ENCODE data around the gene AIG1. TPM values are rescaled to one million over a fixed set of nuclear protein-coding genes. Genes with fewer than 3 reads are reported as not detected.

Gene AIG1
- total and polyA plus RNA-seq, 2 of the 4 experiments (the other 2 are of a cell fraction): 21.3 to 27.1 TPM

DNA sequence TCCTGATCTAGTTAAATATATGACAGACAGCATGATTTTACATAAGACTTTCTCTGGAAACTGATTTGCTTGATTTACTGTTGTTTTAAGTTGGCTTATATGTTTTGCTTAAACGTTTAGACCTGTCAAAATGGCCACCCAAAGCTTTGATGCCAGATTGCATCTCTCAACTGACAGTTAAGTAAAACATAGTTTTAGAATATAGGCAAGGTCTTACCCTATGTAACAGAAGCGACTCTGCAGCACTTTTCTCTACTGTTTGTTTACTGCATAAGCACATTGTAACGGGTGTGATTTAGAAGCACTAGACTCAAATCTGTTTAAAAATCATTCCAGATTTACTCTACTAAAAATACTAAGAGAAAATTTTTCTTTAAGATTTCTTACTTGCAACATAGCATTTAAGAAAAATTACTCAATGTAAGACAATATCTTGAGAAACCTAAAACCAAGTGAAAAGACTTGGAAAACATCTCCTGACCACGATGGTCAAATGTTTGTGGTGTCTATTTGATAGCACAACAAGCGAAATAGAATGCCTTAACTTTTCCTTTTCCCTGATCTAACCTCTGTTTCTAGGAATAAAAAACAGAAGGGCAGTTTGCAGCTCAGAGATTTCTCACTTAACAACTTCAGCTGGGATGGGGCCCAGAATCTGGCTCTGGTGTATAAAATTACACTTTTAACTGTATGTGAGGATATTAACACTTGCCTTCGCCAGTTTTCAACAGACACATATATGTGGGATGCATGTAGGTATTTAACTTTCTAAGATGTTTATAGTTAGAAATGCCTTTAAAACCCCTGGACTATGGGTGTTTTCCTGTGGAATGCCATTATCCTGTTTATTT lies 47.4 kb downstream of the AIG1 start:
- no peak overlapping the region for H3K4me2 ChIP-seq (ENCODE audit: low read depth, low read length)

More for the DNA sequence above, 47.4 kb downstream of the AIG1 start:
- no peaks in the 10 kb centered on the region for H3K27me3 ChIP-seq (ENCODE audit: control insufficient read depth, insufficient read depth, low read length)
- no peak overlapping the region for H2AK9ac ChIP-seq (replicated peaks; ENCODE audit: low read depth, low read length, poor library complexity)
- H3K4me1 ChIP-seq (ENCODE audit: control insufficient read depth, insufficient read depth, low read length): peaks cover 11% of the 10 kb centered on the region
- no peak overlapping the region for H2AFZ ChIP-seq (replicated peaks; ENCODE audit: low read length, poor library complexity)
- no peak overlapping the region for H3K14ac ChIP-seq (replicated peaks; ENCODE audit: low read depth, low read length)
- no CpG with 5 or more reads among the region's 6 CpGs for WGBS, 2 experiments (ENCODE audit: extremely low coverage in 2 of 2, insufficient read length in 1 of 2)
- no peak overlapping the region for H3K23ac ChIP-seq (ENCODE audit: low read depth, low read length)
- DNase-seq (no peak), ATAC-seq (ENCODE audit: low read depth) (no peak)
- no peak overlapping the region for H2BK15ac ChIP-seq (ENCODE audit: low read depth, low read length)
- H4K91ac ChIP-seq (ENCODE audit: insufficient read depth, low read depth, low read length): no peak overlapping the region
- dilution Hi-C loops (cut with HindIII; ENCODE audit: low sequenced_read_pairs, unreplicated experiment): no loop called here
- ChIA-PET POLR2A (ENCODE audit: unreplicated experiment) (no interaction called here), CTCF (no interaction called here)
- BruUV-seq (replicated peaks): no TSS peak
- no peak overlapping the region for H2AK5ac ChIP-seq (ENCODE audit: low read depth, low read length)
- no peak overlapping the region for H3K4me3 ChIP-seq (ENCODE audit: insufficient read depth, low read depth, low read length)
- no peaks in the 10 kb centered on the region for H4K20me1 ChIP-seq (ENCODE audit: insufficient read depth, low read length)
- H3K9me1 ChIP-seq (ENCODE audit: insufficient read depth, low read length): no peaks in the 10 kb centered on the region; the same call in 1 of the 2 replicates
- no peak overlapping the region for H3K9ac ChIP-seq (ENCODE audit: low read depth, low read length)
- peak overlapping the region; percentile 25; the same call in 1 of the 2 replicates for H3K18ac ChIP-seq (ENCODE audit: low read depth, low read length)
- H3K79me1 ChIP-seq (ENCODE audit: low read depth in 1 of 2, low read length in 2 of 2): peaks cover 0 to 6% of the 10 kb centered on the region in 2 experiments; a peak in 1 of 4 replicates
- H2BK5ac ChIP-seq (ENCODE audit: low read depth, low read length, poor library complexity, severe bottlenecking): peak overlapping the region; percentile 17
- no peak overlapping the region for H4K8ac ChIP-seq (ENCODE audit: low read depth in 2 of 2, low read length in 2 of 2)
- H2BK20ac ChIP-seq (ENCODE audit: low read depth, low read length): no peak overlapping the region
- in situ Hi-C loops (cut with MboI; ENCODE audit: low sequenced_read_pairs): no loop called here
- no peaks in the 10 kb centered on the region for H3K9me3 ChIP-seq (ENCODE audit: control insufficient read depth, insufficient read depth, low read length)
- H3K56ac ChIP-seq (ENCODE audit: extremely low read depth, insufficient read depth, low read length): no peak overlapping the region
- H3K36me3 ChIP-seq (ENCODE audit: control insufficient read depth, insufficient read depth, low read length): no peaks in the 10 kb centered on the region
- H3K4ac ChIP-seq (ENCODE audit: low read depth, low read length): no peak overlapping the region
- H3K27ac ChIP-seq (ENCODE audit: insufficient read depth, low read length): no peak overlapping the region
- no peak for TF ChIP-seq MAFK (IDR thresholded peaks at IDR 0.05; ENCODE audit: low read depth, low read length)
- TF ChIP-seq, protein P1, sequence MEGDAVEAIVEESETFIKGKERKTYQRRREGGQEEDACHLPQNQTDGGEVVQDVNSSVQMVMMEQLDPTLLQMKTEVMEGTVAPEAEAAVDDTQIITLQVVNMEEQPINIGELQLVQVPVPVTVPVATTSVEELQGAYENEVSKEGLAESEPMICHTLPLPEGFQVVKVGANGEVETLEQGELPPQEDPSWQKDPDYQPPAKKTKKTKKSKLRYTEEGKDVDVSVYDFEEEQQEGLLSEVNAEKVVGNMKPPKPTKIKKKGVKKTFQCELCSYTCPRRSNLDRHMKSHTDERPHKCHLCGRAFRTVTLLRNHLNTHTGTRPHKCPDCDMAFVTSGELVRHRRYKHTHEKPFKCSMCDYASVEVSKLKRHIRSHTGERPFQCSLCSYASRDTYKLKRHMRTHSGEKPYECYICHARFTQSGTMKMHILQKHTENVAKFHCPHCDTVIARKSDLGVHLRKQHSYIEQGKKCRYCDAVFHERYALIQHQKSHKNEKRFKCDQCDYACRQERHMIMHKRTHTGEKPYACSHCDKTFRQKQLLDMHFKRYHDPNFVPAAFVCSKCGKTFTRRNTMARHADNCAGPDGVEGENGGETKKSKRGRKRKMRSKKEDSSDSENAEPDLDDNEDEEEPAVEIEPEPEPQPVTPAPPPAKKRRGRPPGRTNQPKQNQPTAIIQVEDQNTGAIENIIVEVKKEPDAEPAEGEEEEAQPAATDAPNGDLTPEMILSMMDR (conservative IDR thresholded peaks at IDR 0.05; ENCODE audit: low read depth, low read length): no peak
- no peak for TF ChIP-seq RAD21 (IDR thresholded peaks at IDR 0.05; ENCODE audit: low read length)
- no peak for TF ChIP-seq MAZ (IDR thresholded peaks at IDR 0.05; ENCODE audit: borderline replicate concordance, low read depth, low read length)
- no peak for TF ChIP-seq BHLHE40 (IDR thresholded peaks at IDR 0.05; ENCODE audit: low read depth, low read length)
- TF ChIP-seq RCOR1 (IDR thresholded peaks at IDR 0.05; ENCODE audit: insufficient replicate concordance, low read length): no peak
- no peak for TF ChIP-seq RFX5 (IDR thresholded peaks at IDR 0.05; ENCODE audit: low read depth, low read length)
- TF ChIP-seq CEBPB (IDR thresholded peaks at IDR 0.05; ENCODE audit: low read depth, low read length): no peak
- no peak for TF ChIP-seq MXI1 (IDR thresholded peaks at IDR 0.05; ENCODE audit: borderline replicate concordance, low read depth, low read length)
- TF ChIP-seq FOS (IDR thresholded peaks at IDR 0.05; ENCODE audit: low read depth, low read length): no peak
- TF ChIP-seq CHD1 (IDR thresholded peaks at IDR 0.05; ENCODE audit: low read depth, low read length): no peak
- intact Hi-C loops (cut with micrococcal nuclease): no loop called here
- no peak overlapping the region; the same call in 1 of the 2 replicates for H4K5ac ChIP-seq (ENCODE audit: low read depth, low read length)
- H2BK120ac ChIP-seq (ENCODE audit: low read depth, low read length): no peak overlapping the region
